Measurements from ENCODE around the gene PACSIN1.

DNA sequence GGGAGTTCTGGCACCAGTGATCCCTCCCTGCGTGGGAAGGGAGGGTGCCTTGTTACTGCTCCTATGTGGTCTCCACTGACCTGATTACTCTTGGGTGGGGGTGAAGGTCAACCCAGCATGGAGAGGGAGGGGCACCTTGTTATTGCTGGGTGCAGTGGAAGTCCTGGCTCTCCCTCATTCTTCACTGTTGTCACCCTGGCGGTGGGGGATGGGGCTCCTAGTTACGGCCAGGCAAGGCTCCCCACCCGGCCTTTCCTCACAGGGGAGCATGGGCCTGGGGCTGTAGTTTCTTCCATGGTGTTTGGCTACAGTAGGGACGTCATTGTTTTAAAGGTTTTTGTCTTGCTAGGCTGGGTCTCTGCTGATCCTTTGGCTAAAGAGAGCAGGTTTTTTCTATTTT lies 40.8 kb downstream of the PACSIN1 start:
- TF ChIP-seq, protein P1, sequence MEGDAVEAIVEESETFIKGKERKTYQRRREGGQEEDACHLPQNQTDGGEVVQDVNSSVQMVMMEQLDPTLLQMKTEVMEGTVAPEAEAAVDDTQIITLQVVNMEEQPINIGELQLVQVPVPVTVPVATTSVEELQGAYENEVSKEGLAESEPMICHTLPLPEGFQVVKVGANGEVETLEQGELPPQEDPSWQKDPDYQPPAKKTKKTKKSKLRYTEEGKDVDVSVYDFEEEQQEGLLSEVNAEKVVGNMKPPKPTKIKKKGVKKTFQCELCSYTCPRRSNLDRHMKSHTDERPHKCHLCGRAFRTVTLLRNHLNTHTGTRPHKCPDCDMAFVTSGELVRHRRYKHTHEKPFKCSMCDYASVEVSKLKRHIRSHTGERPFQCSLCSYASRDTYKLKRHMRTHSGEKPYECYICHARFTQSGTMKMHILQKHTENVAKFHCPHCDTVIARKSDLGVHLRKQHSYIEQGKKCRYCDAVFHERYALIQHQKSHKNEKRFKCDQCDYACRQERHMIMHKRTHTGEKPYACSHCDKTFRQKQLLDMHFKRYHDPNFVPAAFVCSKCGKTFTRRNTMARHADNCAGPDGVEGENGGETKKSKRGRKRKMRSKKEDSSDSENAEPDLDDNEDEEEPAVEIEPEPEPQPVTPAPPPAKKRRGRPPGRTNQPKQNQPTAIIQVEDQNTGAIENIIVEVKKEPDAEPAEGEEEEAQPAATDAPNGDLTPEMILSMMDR (IDR thresholded peaks at IDR 0.05; ENCODE audit: low read depth, low read length, missing input control): no peak
- TF ChIP-seq YY1 (IDR thresholded peaks at IDR 0.05) (no peak), RXRA (IDR thresholded peaks at IDR 0.05) (no peak), FOXA1 (IDR thresholded peaks at IDR 0.05) (no peak), RAD21 (IDR thresholded peaks at IDR 0.05) (no peak), GABPA (IDR thresholded peaks at IDR 0.05 in 1 of 2, conservative IDR thresholded peaks at IDR 0.05 in 1 of 2) (no peak), TAF1 (conservative IDR thresholded peaks at IDR 0.05) (no peak), JUND (IDR thresholded peaks at IDR 0.05) (no peak), HNF4A (conservative IDR thresholded peaks at IDR 0.05) (no peak), EGR1 (IDR thresholded peaks at IDR 0.05; ENCODE audit: low read depth in 2 of 2) (no peak), FOXA2 (IDR thresholded peaks at IDR 0.05) (no peak)
- TF ChIP-seq, protein P2, sequence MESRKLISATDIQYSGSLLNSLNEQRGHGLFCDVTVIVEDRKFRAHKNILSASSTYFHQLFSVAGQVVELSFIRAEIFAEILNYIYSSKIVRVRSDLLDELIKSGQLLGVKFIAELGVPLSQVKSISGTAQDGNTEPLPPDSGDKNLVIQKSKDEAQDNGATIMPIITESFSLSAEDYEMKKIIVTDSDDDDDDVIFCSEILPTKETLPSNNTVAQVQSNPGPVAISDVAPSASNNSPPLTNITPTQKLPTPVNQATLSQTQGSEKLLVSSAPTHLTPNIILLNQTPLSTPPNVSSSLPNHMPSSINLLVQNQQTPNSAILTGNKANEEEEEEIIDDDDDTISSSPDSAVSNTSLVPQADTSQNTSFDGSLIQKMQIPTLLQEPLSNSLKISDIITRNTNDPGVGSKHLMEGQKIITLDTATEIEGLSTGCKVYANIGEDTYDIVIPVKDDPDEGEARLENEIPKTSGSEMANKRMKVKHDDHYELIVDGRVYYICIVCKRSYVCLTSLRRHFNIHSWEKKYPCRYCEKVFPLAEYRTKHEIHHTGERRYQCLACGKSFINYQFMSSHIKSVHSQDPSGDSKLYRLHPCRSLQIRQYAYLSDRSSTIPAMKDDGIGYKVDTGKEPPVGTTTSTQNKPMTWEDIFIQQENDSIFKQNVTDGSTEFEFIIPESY (IDR thresholded peaks at IDR 0.05): no peak
- TF ChIP-seq, protein P3, sequence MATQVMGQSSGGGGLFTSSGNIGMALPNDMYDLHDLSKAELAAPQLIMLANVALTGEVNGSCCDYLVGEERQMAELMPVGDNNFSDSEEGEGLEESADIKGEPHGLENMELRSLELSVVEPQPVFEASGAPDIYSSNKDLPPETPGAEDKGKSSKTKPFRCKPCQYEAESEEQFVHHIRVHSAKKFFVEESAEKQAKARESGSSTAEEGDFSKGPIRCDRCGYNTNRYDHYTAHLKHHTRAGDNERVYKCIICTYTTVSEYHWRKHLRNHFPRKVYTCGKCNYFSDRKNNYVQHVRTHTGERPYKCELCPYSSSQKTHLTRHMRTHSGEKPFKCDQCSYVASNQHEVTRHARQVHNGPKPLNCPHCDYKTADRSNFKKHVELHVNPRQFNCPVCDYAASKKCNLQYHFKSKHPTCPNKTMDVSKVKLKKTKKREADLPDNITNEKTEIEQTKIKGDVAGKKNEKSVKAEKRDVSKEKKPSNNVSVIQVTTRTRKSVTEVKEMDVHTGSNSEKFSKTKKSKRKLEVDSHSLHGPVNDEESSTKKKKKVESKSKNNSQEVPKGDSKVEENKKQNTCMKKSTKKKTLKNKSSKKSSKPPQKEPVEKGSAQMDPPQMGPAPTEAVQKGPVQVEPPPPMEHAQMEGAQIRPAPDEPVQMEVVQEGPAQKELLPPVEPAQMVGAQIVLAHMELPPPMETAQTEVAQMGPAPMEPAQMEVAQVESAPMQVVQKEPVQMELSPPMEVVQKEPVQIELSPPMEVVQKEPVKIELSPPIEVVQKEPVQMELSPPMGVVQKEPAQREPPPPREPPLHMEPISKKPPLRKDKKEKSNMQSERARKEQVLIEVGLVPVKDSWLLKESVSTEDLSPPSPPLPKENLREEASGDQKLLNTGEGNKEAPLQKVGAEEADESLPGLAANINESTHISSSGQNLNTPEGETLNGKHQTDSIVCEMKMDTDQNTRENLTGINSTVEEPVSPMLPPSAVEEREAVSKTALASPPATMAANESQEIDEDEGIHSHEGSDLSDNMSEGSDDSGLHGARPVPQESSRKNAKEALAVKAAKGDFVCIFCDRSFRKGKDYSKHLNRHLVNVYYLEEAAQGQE (IDR thresholded peaks at IDR 0.05): no peak
